IMR-90 (cell line): ENCODE measurements around the gene MTA3. TPM values are rescaled to one million over a fixed set of nuclear protein-coding genes. Genes with fewer than 3 reads are reported as not detected.

Source experiments
- ATAC-seq: fragments of 200-7000 bp; cut with Tn5 transposase; 2 replicates; pipeline ENCODE4 v1.9.1; 2020; ENCODE audit warnings: low read depth, mild to moderate bottlenecking, moderate library complexity
- BruUV-seq: library from RNA; stranded (reverse); fragments of 400-500 nt; replicated peaks from 2 replicates; lab custom pipeline; 2021; lab: Mats Ljungman, UMichigan
- CTCF ChIA-PET: fragments of 300-600 bp; formaldehyde crosslinking; extraction: SDS; loops from one replicate; lab custom pipeline; 2021; ENCODE audit warnings: antibody characterized with exemption; lab: Yijun Ruan, JAX
- POLR2A ChIA-PET: fragments of 300-600 bp; sonication (Branson Sonifier 250); formaldehyde crosslinking; loops from one replicate; lab custom pipeline; 2022; ENCODE audit warnings: antibody characterized with exemption; ENCODE audit not compliant: unreplicated experiment; lab: Charles Lee
- DNase-seq: peaks from one replicate; pipeline ENCODE4 v3.0.0; 2013
- H2AFZ ChIP-seq: replicated peaks from 2 replicates; pipeline ENCODE3; 2013; ENCODE audit warnings: low read length, mild to moderate bottlenecking; ENCODE audit not compliant: poor library complexity
- H2AK5ac ChIP-seq: 2 replicates; pipeline ENCODE4 v1.6.1; 2013; ENCODE audit warnings: low read depth, low read length, inconsistent platforms
- H2AK9ac ChIP-seq: replicated peaks from 2 replicates; pipeline ENCODE3; 2013; ENCODE audit warnings: mild to moderate bottlenecking, low read depth, low read length, moderate library complexity; ENCODE audit not compliant: poor library complexity
- H2BK120ac ChIP-seq: 2 replicates; pipeline ENCODE4 v1.6.1; 2013; ENCODE audit warnings: low read depth, low read length, inconsistent platforms
- H2BK15ac ChIP-seq: 3 replicates; pipeline ENCODE4 v1.6.1; 2013; ENCODE audit warnings: low read depth, low read length, inconsistent platforms
- H2BK20ac ChIP-seq: 2 replicates; pipeline ENCODE4 v1.6.1; 2013; ENCODE audit warnings: low read depth, mild to moderate bottlenecking, inconsistent platforms, low read length, moderate library complexity
- H2BK5ac ChIP-seq: 2 replicates; pipeline ENCODE4 v1.6.1; 2013; ENCODE audit warnings: mild to moderate bottlenecking, low read depth, low read length, inconsistent platforms; ENCODE audit not compliant: poor library complexity, severe bottlenecking
- H3K14ac ChIP-seq: replicated peaks from 2 replicates; pipeline ENCODE4 v1.6.1; 2013; ENCODE audit warnings: low read depth, low read length, inconsistent platforms
- H3K18ac ChIP-seq: 2 replicates; pipeline ENCODE4 v1.6.1; 2013; ENCODE audit warnings: low read depth, low read length, control low read depth
- H3K23ac ChIP-seq: 2 replicates; pipeline ENCODE4 v1.6.1; 2013; ENCODE audit warnings: low read depth, low read length, inconsistent platforms
- H3K27ac ChIP-seq: 2 replicates; pipeline ENCODE4 v1.5.1; 2013; ENCODE audit warnings: mild to moderate bottlenecking, control low read depth, low read length; ENCODE audit not compliant: insufficient read depth
- H3K27me3 ChIP-seq: 2 replicates; pipeline ENCODE4 v1.6.1; 2013; ENCODE audit warnings: low read length; ENCODE audit not compliant: control insufficient read depth, insufficient read depth
- H3K36me3 ChIP-seq: 2 replicates; pipeline ENCODE4 v1.6.1; 2013; ENCODE audit warnings: low read length, mixed read lengths; ENCODE audit not compliant: control insufficient read depth, insufficient read depth
- H3K4ac ChIP-seq: 2 replicates; pipeline ENCODE4 v1.6.1; 2013; ENCODE audit warnings: low read depth, low read length, inconsistent platforms
- H3K4me1 ChIP-seq: 2 replicates; pipeline ENCODE4 v1.6.1; 2013; ENCODE audit warnings: low read length, mixed read lengths; ENCODE audit not compliant: control insufficient read depth, insufficient read depth
- H3K4me2 ChIP-seq: 2 replicates; pipeline ENCODE4 v1.6.1; 2013; ENCODE audit warnings: low read depth, mild to moderate bottlenecking, control low read depth, low read length, moderate library complexity
- H3K4me3 ChIP-seq: 2 replicates; pipeline ENCODE4 v1.5.1; 2013; ENCODE audit warnings: low read depth, mild to moderate bottlenecking, control low read depth, low read length, moderate library complexity; ENCODE audit not compliant: insufficient read depth
- H3K56ac ChIP-seq: 2 replicates; pipeline ENCODE4 v1.6.1; 2013; ENCODE audit warnings: low read length, inconsistent platforms; ENCODE audit not compliant: insufficient read depth; ENCODE audit errors: extremely low read depth
- H3K79me1 ChIP-seq, 2 experiments: 2 replicates each; pipeline ENCODE4 v1.6.1; 2013; ENCODE audit warnings: low read length in 2 of 2, inconsistent platforms in 1 of 2, low read depth in 1 of 2
- H3K9ac ChIP-seq: 2 replicates; pipeline ENCODE4 v1.6.1; 2013; ENCODE audit warnings: low read depth, low read length, control low read depth
- H3K9me1 ChIP-seq: 2 replicates; pipeline ENCODE4 v1.6.1; 2013; ENCODE audit warnings: low read length, inconsistent platforms; ENCODE audit not compliant: insufficient read depth
- H3K9me3 ChIP-seq: 2 replicates; pipeline ENCODE4 v1.6.1; 2013; ENCODE audit warnings: low read length; ENCODE audit not compliant: control insufficient read depth, insufficient read depth
- H4K20me1 ChIP-seq: 2 replicates; pipeline ENCODE4 v1.6.1; 2013; ENCODE audit warnings: low read length, inconsistent platforms; ENCODE audit not compliant: insufficient read depth
- H4K5ac ChIP-seq: 2 replicates; pipeline ENCODE4 v1.6.1; 2013; ENCODE audit warnings: mild to moderate bottlenecking, low read depth, low read length, control low read depth
- H4K8ac ChIP-seq, 2 experiments: 2 replicates each; pipeline ENCODE4 v1.6.1; 2013; ENCODE audit warnings: low read depth in 2 of 2, low read length in 2 of 2, control low read depth in 1 of 2, inconsistent platforms in 1 of 2
- H4K91ac ChIP-seq: 2 replicates; pipeline ENCODE4 v1.6.1; 2013; ENCODE audit warnings: low read depth, low read length, inconsistent platforms; ENCODE audit not compliant: insufficient read depth
- CHD1 ChIP-seq: IDR thresholded peaks from 2 replicates; pipeline ENCODE4 v1.6.1; 2012; ENCODE audit warnings: low read depth, low read length, improper control_type of control experiment
- FOS ChIP-seq: fragments of 150-350 bp; IDR thresholded peaks from 2 replicates; pipeline ENCODE4 v1.6.1; 2016; ENCODE audit warnings: low read depth, low read length
- POLR2A ChIP-seq: IDR thresholded peaks from 2 replicates; pipeline ENCODE4 v1.6.1; 2012; ENCODE audit warnings: mild to moderate bottlenecking, low read depth, low read length
- RAD21 ChIP-seq: IDR thresholded peaks from 2 replicates; pipeline ENCODE4 v1.6.1; 2012; ENCODE audit warnings: low read length, improper control_type of control experiment
- RCOR1 ChIP-seq: IDR thresholded peaks from 2 replicates; pipeline ENCODE4 v1.6.1; 2012; ENCODE audit warnings: mild to moderate bottlenecking, low read length, improper control_type of control experiment; ENCODE audit not compliant: insufficient replicate concordance
- SMC3 ChIP-seq: fragments of 150-350 bp; IDR thresholded peaks from 2 replicates; pipeline ENCODE4 v1.6.1; 2016; ENCODE audit warnings: low read depth, mild to moderate bottlenecking, antibody characterized with exemption, low read length, moderate library complexity
- WGBS, 2 experiments: methylation state at CpG; one replicate each; pipeline versions ENCODE4 v1.1.5 to v1.1.7; 2013; ENCODE audit warnings: missing lambda C conversion rate in 2 of 2; ENCODE audit not compliant: insufficient read length in 1 of 2; ENCODE audit errors: extremely low coverage in 2 of 2; 5-methylcytosine and 5-hydroxymethylcytosine counted together
- dilution Hi-C: fragments of 300-500 bp; cut with HindIII; formaldehyde crosslinking; loops from one replicate; pipeline ENCODE4 v1.14.3; 2018; ENCODE audit warnings: low sequenced_read_pairs; ENCODE audit not compliant: unreplicated experiment
- in situ Hi-C: fragments of 300-500 bp; cut with MboI; formaldehyde crosslinking; loops from 3 replicates; pipeline ENCODE4 v1.14.3; 2019; ENCODE audit warnings: low sequenced_read_pairs, inconsistent platforms, mixed read lengths
- intact Hi-C: fragments of 100-400 bp; cut with micrococcal nuclease; formaldehyde crosslinking; loops from 2 replicates; pipeline ENCODE4 v1.10.0; 2022
- polyA plus RNA-seq, 3 experiments: library from polyadenylated mRNA; depleted of rRNA; stranded (reverse); fragments of >200 nt; gene quantifications; 2 replicates each; pipeline ENCODE4 v1.2.3, GENCODE V29; 2012; ENCODE audit warnings: low replicate concordance in 1 of 3
- total RNA-seq: library from RNA; depleted of rRNA; stranded (reverse); fragments of >200 nt; gene quantifications from 2 replicates; pipeline ENCODE4 v1.2.3, GENCODE V29; 2012
- TF ChIP-seq, protein P1 (sequence below): fragments of 150-350 bp; IDR thresholded peaks from 2 replicates; pipeline ENCODE4 v1.6.1; 2017; ENCODE audit warnings: mild to moderate bottlenecking, antibody characterized with exemption, low read length, low read depth
- TF ChIP-seq, protein P2 (sequence below): conservative IDR thresholded peaks from 2 replicates; pipeline ENCODE4 v1.5.1; 2012; ENCODE audit warnings: mild to moderate bottlenecking, low read depth, low read length, improper control_type of control experiment

MTA3 gene
- total and polyA plus RNA-seq, 2 of the 4 experiments (the other 2 are of a cell fraction): 31.9 to 34.3 TPM

DNA sequence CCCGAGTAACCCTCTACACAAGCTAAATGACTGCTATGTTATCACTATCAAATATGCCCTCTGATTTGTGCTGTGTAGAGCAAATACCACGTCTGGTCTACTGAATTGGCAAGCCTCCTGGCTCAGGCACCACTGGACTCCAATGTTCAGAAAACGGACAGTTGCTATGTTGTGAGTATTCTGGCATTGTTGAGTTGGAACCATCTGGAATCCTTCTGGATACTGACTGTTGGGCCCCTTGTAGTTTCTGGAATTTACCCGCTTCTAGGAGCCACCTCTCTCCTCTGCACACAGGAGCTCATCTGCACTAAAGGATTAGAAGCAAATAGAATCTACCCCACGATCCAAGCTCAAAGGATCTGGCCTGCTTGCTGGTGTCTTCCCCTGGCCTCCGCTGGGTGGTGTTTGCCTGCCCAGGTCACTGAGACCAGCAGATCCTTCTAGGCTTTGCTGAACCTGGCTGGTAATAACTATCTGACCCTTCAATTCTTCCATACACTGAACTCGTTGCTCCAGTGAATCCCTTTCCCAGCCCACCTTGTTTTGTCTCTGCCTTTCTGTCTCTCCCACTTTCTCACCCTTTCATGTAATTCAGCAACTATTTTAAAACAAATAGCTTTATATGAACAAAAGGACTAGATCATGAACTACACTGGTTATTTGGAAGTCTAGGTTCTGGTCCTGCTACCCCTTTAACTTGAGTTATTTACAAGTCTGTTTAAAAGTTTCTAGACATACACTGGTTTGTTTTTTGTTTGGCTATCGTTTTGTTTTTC is 226.0 kb downstream of the MTA3 start:
- ChIA-PET POLR2A (no interaction called here), CTCF (no interaction called here)
- H3K56ac ChIP-seq: no peak overlapping the region
- H2AK9ac ChIP-seq: no peak overlapping the region
- in situ Hi-C loops (no loop called here), dilution Hi-C loops (no loop called here), intact Hi-C loops (no loop called here)
- no peak overlapping the region for H3K4ac ChIP-seq
- ATAC-seq (no peak), DNase-seq (no peak)
- H3K9me3 ChIP-seq: peaks cover 11% of the 10 kb centered on the region
- H3K9me1 ChIP-seq: no peaks in the 10 kb centered on the region
- TF ChIP-seq POLR2A (no peak), SMC3 (no peak), RAD21 (no peak), RCOR1 (no peak), FOS (no peak), CHD1 (no peak)
- TF ChIP-seq, protein P1, sequence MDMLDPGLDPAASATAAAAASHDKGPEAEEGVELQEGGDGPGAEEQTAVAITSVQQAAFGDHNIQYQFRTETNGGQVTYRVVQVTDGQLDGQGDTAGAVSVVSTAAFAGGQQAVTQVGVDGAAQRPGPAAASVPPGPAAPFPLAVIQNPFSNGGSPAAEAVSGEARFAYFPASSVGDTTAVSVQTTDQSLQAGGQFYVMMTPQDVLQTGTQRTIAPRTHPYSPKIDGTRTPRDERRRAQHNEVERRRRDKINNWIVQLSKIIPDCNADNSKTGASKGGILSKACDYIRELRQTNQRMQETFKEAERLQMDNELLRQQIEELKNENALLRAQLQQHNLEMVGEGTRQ: no peak
- TF ChIP-seq, protein P2, sequence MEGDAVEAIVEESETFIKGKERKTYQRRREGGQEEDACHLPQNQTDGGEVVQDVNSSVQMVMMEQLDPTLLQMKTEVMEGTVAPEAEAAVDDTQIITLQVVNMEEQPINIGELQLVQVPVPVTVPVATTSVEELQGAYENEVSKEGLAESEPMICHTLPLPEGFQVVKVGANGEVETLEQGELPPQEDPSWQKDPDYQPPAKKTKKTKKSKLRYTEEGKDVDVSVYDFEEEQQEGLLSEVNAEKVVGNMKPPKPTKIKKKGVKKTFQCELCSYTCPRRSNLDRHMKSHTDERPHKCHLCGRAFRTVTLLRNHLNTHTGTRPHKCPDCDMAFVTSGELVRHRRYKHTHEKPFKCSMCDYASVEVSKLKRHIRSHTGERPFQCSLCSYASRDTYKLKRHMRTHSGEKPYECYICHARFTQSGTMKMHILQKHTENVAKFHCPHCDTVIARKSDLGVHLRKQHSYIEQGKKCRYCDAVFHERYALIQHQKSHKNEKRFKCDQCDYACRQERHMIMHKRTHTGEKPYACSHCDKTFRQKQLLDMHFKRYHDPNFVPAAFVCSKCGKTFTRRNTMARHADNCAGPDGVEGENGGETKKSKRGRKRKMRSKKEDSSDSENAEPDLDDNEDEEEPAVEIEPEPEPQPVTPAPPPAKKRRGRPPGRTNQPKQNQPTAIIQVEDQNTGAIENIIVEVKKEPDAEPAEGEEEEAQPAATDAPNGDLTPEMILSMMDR: no peak
- peak overlapping the region; percentile 39 for H2AFZ ChIP-seq
- H4K20me1 ChIP-seq: no peaks in the 10 kb centered on the region
- peak overlapping the region; percentile 74 for H2BK120ac ChIP-seq
- WGBS, 2 experiments: 67% methylated on average over 2 of the region's 8 CpGs; no CpG with 5 or more reads in 1 of the 2 experiments
- peak overlapping the region; percentile 3; the same call in 1 of the 2 replicates for H2AK5ac ChIP-seq
- no peak overlapping the region for H2BK15ac ChIP-seq
- H2BK20ac ChIP-seq: peak overlapping the region; percentile 55; the same call in 1 of the 2 replicates
- H3K9ac ChIP-seq: no peak overlapping the region
- no peak overlapping the region for H3K4me3 ChIP-seq
- H2BK5ac ChIP-seq: no peak overlapping the region
- H3K27ac ChIP-seq: no peak overlapping the region
- no peak overlapping the region; the same call in 1 of the 2 replicates for H4K91ac ChIP-seq
- peaks cover 18% of the 10 kb centered on the region for H3K27me3 ChIP-seq
- peak overlapping the region; percentile 70 for H3K18ac ChIP-seq
- no peak overlapping the region for H4K5ac ChIP-seq
- peaks cover 6% of the 10 kb centered on the region for H3K4me1 ChIP-seq
- H3K79me1 ChIP-seq: no peaks in the 10 kb centered on the region
- no TSS peak for BruUV-seq
- H3K23ac ChIP-seq: no peak overlapping the region
- no peaks in the 10 kb centered on the region for H3K36me3 ChIP-seq
- no peak overlapping the region for H3K14ac ChIP-seq
- no peak overlapping the region for H3K4me2 ChIP-seq
- H4K8ac ChIP-seq: no peak overlapping the region
